HL-60/S4 treated with phorbol 12-myristate 13-acetate at 8.2 ng/mL for 4 days and 3 days (cell line): ENCODE data around the gene SLC39A11.

Experiments
- in situ Hi-C: fragments of 300-500 bp; cut with MboI; formaldehyde crosslinking; loops from 2 replicates; pipeline ENCODE4 v1.15.0; 2022; ENCODE audit warnings: low sequenced_read_pairs

SLC39A11 gene

GRCh38 chr17:72887322-72887721 lies 205.2 kb downstream of the SLC39A11 start:
- in situ Hi-C loops: loop anchor here (25.0 kb wide), 1 partner anchor 100 kb away; no protein-coding TSS in a partner anchor

GRCh38 chr17:72886622-72887021 lies 205.9 kb downstream of the SLC39A11 start:
- in situ Hi-C loops: loop anchor here (25.0 kb wide), 1 partner anchor 99 kb away; no protein-coding TSS in a partner anchor

GRCh38 chr17:72884066-72884465 lies 208.4 kb downstream of the SLC39A11 start:
- in situ Hi-C loops: loop anchor here (25.0 kb wide), 1 partner anchor 97 kb away; no protein-coding TSS in a partner anchor

GRCh38 chr17:72883351-72883750 lies 209.1 kb downstream of the SLC39A11 start:
- in situ Hi-C loops: loop anchor here (25.0 kb wide), 1 partner anchor 96 kb away; no protein-coding TSS in a partner anchor

- in situ Hi-C loops: loop anchor here (25.0 kb wide), 1 partner anchor 95 kb away; no protein-coding TSS in a partner anchor
Observed at GRCh38 chr17:72882426-72882825, 210.1 kb downstream of the SLC39A11 start.

GRCh38 chr17:72879877-72880276 lies 212.6 kb downstream of the SLC39A11 start:
- in situ Hi-C loops: loop anchor here (25.0 kb wide), 1 partner anchor 93 kb away; no protein-coding TSS in a partner anchor

- in situ Hi-C loops: loop anchor here (25.0 kb wide), 1 partner anchor 92 kb away; no protein-coding TSS in a partner anchor
Observed at GRCh38 chr17:72878975-72879660, 213.4 kb downstream of the SLC39A11 start.

- in situ Hi-C loops: loop anchor here (25.0 kb wide), 1 partner anchor 90 kb away; no protein-coding TSS in a partner anchor
Observed at GRCh38 chr17:72877348-72877747, 215.1 kb downstream of the SLC39A11 start.

GRCh38 chr17:72876413-72876812 lies 216.1 kb downstream of the SLC39A11 start:
- in situ Hi-C loops: loop anchor here (25.0 kb wide), 1 partner anchor 89 kb away; no protein-coding TSS in a partner anchor

GRCh38 chr17:72875361-72875760 lies 217.1 kb downstream of the SLC39A11 start:
- in situ Hi-C loops: loop anchor here (25.0 kb wide), 1 partner anchor 88 kb away; no protein-coding TSS in a partner anchor

- in situ Hi-C loops: no loop called here
Observed at GRCh38 chr17:72872396-72872795, 220.1 kb downstream of the SLC39A11 start.

GRCh38 chr17:72870367-72870985 lies 222.0 kb downstream of the SLC39A11 start:
- in situ Hi-C loops: no loop called here

GRCh38 chr17:72869630-72870029 lies 222.9 kb downstream of the SLC39A11 start:
- in situ Hi-C loops: no loop called here

- in situ Hi-C loops: no loop called here
Observed at GRCh38 chr17:72865954-72866353, 226.5 kb downstream of the SLC39A11 start.

GRCh38 chr17:72863526-72864211 lies 228.8 kb downstream of the SLC39A11 start:
- in situ Hi-C loops: no loop called here

GRCh38 chr17:72862276-72862999 lies 230.1 kb downstream of the SLC39A11 start:
- in situ Hi-C loops: no loop called here

GRCh38 chr17:72861811-72862210 lies 230.7 kb downstream of the SLC39A11 start:
- in situ Hi-C loops: no loop called here

- in situ Hi-C loops: no loop called here
Observed at GRCh38 chr17:72860778-72861177, 231.7 kb downstream of the SLC39A11 start.

- in situ Hi-C loops: no loop called here
Observed at GRCh38 chr17:72858826-72859495, 233.5 kb downstream of the SLC39A11 start.
